GM18508 (cell line): ENCODE measurements around the gene RAMP3.
"Not testable (repeated sequence)": the region's sequence is repeated elsewhere in the genome, so short reads cannot be mapped to it uniquely, and the experiment has no call there.

ENCODE experiments used
- ATAC-seq: cut with Tn5 transposase; IDR thresholded peaks from one replicate; pipeline ENCODE4 v1.9.1; 2021; ENCODE audit warnings: moderate number of reproducible peaks; ENCODE audit not compliant: insufficient read depth, unreplicated experiment

RAMP3 gene

GRCh38 chr7:45130910-45131309, 26.7 kb upstream of the RAMP3 start:
- ATAC-seq = no peak

GRCh38 chr7:45131891-45132290, 25.7 kb upstream of the RAMP3 start:
- ATAC-seq = no peak

- no peak for ATAC-seq
These were observed 24.8 kb upstream of the RAMP3 start for GRCh38 chr7:45132708-45133320.

GRCh38 chr7:45133352-45133751, 24.2 kb upstream of the RAMP3 start:
- no peak for ATAC-seq

- ATAC-seq = no peak
These were observed 23.7 kb upstream of the RAMP3 start for GRCh38 chr7:45133877-45134276.

- no peak for ATAC-seq
These were observed 21.2 kb upstream of the RAMP3 start for GRCh38 chr7:45136106-45137060.

GRCh38 chr7:45138433-45139267, 18.9 kb upstream of the RAMP3 start:
- ATAC-seq = no peak

- no peak for ATAC-seq
These were observed 16.8 kb upstream of the RAMP3 start for GRCh38 chr7:45140827-45141226.

- no peak for ATAC-seq
These were observed 14.0 kb upstream of the RAMP3 start for GRCh38 chr7:45143616-45144015.

GRCh38 chr7:45145881-45146280, 11.7 kb upstream of the RAMP3 start:
- ATAC-seq = no peak

- no peak for ATAC-seq
These were observed 10.8 kb upstream of the RAMP3 start for GRCh38 chr7:45146531-45147379.

- no peak for ATAC-seq
These were observed 9.5 kb upstream of the RAMP3 start for GRCh38 chr7:45147858-45148652.

- ATAC-seq = no peak
These were observed 9.0 kb upstream of the RAMP3 start for GRCh38 chr7:45148653-45148973.

- no peak for ATAC-seq
These were observed 8.0 kb upstream of the RAMP3 start for GRCh38 chr7:45149606-45150005.

- no peak for ATAC-seq
These were observed 7.4 kb upstream of the RAMP3 start for GRCh38 chr7:45150199-45150598.

- no peak for ATAC-seq
These were observed 6.4 kb upstream of the RAMP3 start for GRCh38 chr7:45151131-45151684.

GRCh38 chr7:45151967-45152366, 5.6 kb upstream of the RAMP3 start:
- no peak for ATAC-seq

GRCh38 chr7:45153233-45153632, 4.4 kb upstream of the RAMP3 start:
- ATAC-seq = no peak

- not testable (repeated sequence) for ATAC-seq
These were observed 3.7 kb upstream of the RAMP3 start for GRCh38 chr7:45153861-45154260.
